GM12878 (cell line): Measurements from ENCODE around the gene ZNF691. TPM values are rescaled to one million over a fixed set of nuclear protein-coding genes. Genes with fewer than 3 reads are reported as not detected.
A peak's percentile ranks its signal among the peaks of the same experiment; 100 is the strongest.

Source experiments
- ATAC-seq: fragments of 200-7000 bp; cut with Tn5 transposase; 3 replicates; pipeline ENCODE4 v1.9.1; 2020; ENCODE audit warnings: mild to moderate bottlenecking, moderate library complexity
- BruUV-seq: library from RNA; stranded (reverse); fragments of 400-500 nt; replicated peaks from 2 replicates; lab custom pipeline; 2021; lab: Mats Ljungman, UMichigan
- CTCF ChIA-PET: fragments of 300-600 bp; sonication (Branson Sonifier 250); formaldehyde crosslinking; extraction: SDS; loops from one replicate; lab custom pipeline; 2021; ENCODE audit warnings: inconsistent platforms; lab: Yijun Ruan, JAX
- POLR2A ChIA-PET: fragments of 350-600 bp; formaldehyde crosslinking; extraction: SDS; loops from one replicate; lab custom pipeline; 2021; ENCODE audit warnings: inconsistent platforms; lab: Charles Lee
- RAD21 ChIA-PET: fragments of 300-600 bp; sonication (Branson Sonifier 250); formaldehyde crosslinking; loops from one replicate; lab custom pipeline; 2023; ENCODE audit warnings: antibody characterized with exemption; ENCODE audit not compliant: unreplicated experiment; lab: Charles Lee
- SMC1A ChIA-PET: fragments of 300-600 bp; sonication (Branson Sonifier 250); formaldehyde crosslinking; loops from one replicate; lab custom pipeline; 2023; ENCODE audit not compliant: unreplicated experiment, uncharacterized antibody; lab: Charles Lee
- DNase-seq: peaks from one replicate; pipeline ENCODE4 v3.0.0-alpha.2; 2011; ENCODE audit warnings: low read depth, low spot score
- FAIRE-seq: peaks from 3 replicates; lab custom pipeline; 2011; peaks lifted over from hg19 to GRCh38; lab: Jason Lieb, UNC
- H2AFZ ChIP-seq: 2 replicates; pipeline ENCODE4 v1.6.0; 2011; ENCODE audit warnings: low read depth, low read length, control low read depth; ENCODE audit not compliant: control insufficient read depth
- H3K27ac ChIP-seq: 2 replicates; pipeline ENCODE4 v1.5.1; 2011; ENCODE audit warnings: control low read depth; ENCODE audit not compliant: control insufficient read depth, insufficient read depth
- H3K27me3 ChIP-seq, 2 experiments: replicated peaks in 1 of 2; 2 replicates each; pipeline versions ENCODE4 v1.6.0 to v1.6.1; 2011; ENCODE audit warnings: low read length in 1 of 2; ENCODE audit not compliant: control insufficient read depth in 2 of 2, insufficient read depth in 2 of 2
- H3K36me3 ChIP-seq, 2 experiments: 2 replicates each; pipeline ENCODE4 v1.5.1; 2011; ENCODE audit warnings: low read length in 1 of 2; ENCODE audit not compliant: control insufficient read depth in 2 of 2, insufficient read depth in 2 of 2
- H3K4me1 ChIP-seq: 2 replicates; pipeline ENCODE4 v1.6.1; 2011; ENCODE audit warnings: mild to moderate bottlenecking, low read length, moderate library complexity, mixed read lengths; ENCODE audit not compliant: control insufficient read depth, insufficient read depth
- H3K4me2 ChIP-seq: 2 replicates; pipeline ENCODE4 v1.6.0; 2011; ENCODE audit warnings: control low read depth; ENCODE audit not compliant: control insufficient read depth, insufficient read depth
- H3K4me3 ChIP-seq: fragments of 200-600 bp; sonication (generic); 2 replicates; pipeline ENCODE4 v1.5.1; 2016
- H3K79me2 ChIP-seq: 2 replicates; pipeline ENCODE4 v1.6.0; 2011; ENCODE audit warnings: low read length; ENCODE audit not compliant: control insufficient read depth, insufficient read depth
- H3K9ac ChIP-seq: 2 replicates; pipeline ENCODE4 v1.8.0; 2011; ENCODE audit warnings: low read length, control low read depth, mixed read lengths; ENCODE audit not compliant: control insufficient read depth, insufficient read depth
- H3K9me3 ChIP-seq: replicated peaks from 3 replicates; pipeline ENCODE4 v1.5.1; 2011; ENCODE audit warnings: mild to moderate bottlenecking, low read length; ENCODE audit not compliant: control insufficient read depth, insufficient read depth
- H4K20me1 ChIP-seq: 2 replicates; pipeline ENCODE4 v1.6.0; 2011; ENCODE audit not compliant: control insufficient read depth, insufficient read depth
- BCLAF1 ChIP-seq: fragments of 450-650 bp; IDR thresholded peaks from 2 replicates; pipeline ENCODE4 v1.6.1; 2017; ENCODE audit warnings: antibody characterized with exemption, mild to moderate bottlenecking, moderate library complexity
- E2F4 ChIP-seq: IDR thresholded peaks from 2 replicates; pipeline ENCODE4 v1.6.1; 2012; ENCODE audit warnings: low read depth, low read length, improper control_type of control experiment
- SPI1 ChIP-seq: IDR thresholded peaks from 2 replicates; pipeline ENCODE4 v1.6.1; 2011; ENCODE audit warnings: low read depth, mild to moderate bottlenecking, low read length, moderate library complexity, borderline replicate concordance; ENCODE audit not compliant: insufficient read depth
- WGBS: methylation state at CpG from one replicate; pipeline ENCODE4 v1.1.6; 2016; ENCODE audit warnings: low lambda C conversion rate; ENCODE audit not compliant: insufficient replicate concordance, insufficient coverage; ENCODE audit errors: missing lambda C conversion rate; 5-methylcytosine and 5-hydroxymethylcytosine counted together
- in situ Hi-C: fragments of 300-500 bp; cut with MboI; formaldehyde crosslinking; loops from 9 replicates; pipeline ENCODE4 v1.14.3; 2018; ENCODE audit warnings: mixed read lengths
- intact Hi-C: fragments of 100-400 bp; cut with micrococcal nuclease; formaldehyde crosslinking; loops from one replicate; pipeline ENCODE4 v1.14.2; 2022; ENCODE audit not compliant: unreplicated experiment
- polyA plus RNA-seq, 11 experiments: library from polyadenylated mRNA; depleted of rRNA in 4 of 11; unstranded in 6 of 11; stranded (reverse) in 5 of 11; fragments of >200 nt; fragmentation: Nextera tagmentation in 4 of 11; fragmentation: Illumina TruSeq in 1 of 11; extraction: Ambion mirVana in 4 of 11; extraction: Trizol in 1 of 11; gene quantifications; 1 replicate in 1 of 11; 2 replicates in 10 of 11; pipeline versions ENCODE4 v1.2.1 to v1.2.3, GENCODE V29; 2011 to 2016; ENCODE audit warnings: inconsistent platforms in 2 of 11, missing spikeins in 2 of 11, low read depth in 1 of 11
- total RNA-seq, 4 experiments: library from RNA; depleted of rRNA in 3 of 4; stranded (reverse); fragments of >200 nt in 3 of 4; fragmentation: Illumina TruSeq in 1 of 4; extraction: Trizol in 1 of 4; gene quantifications; 2 replicates each; pipeline versions ENCODE4 v1.2.1 to v1.2.3, GENCODE V29; 2013 to 2021

Gene ZNF691
- total and polyA plus RNA-seq, 10 of the 15 experiments (the other 5 are each of a cell fraction or from before 2014, with no cell fraction given), result 8.5 to 16.2 (median 12.2) TPM

- CTCF ChIA-PET, result interaction anchor here (1.1 kb wide), 1 partner anchor 40 kb away, joined by 4 read pairs; no protein-coding TSS in a partner anchor
- DNase-seq, result no peak
- 0% methylated on average over 1 of the region's 1 CpG for WGBS
These were observed 27.3 kb downstream of the ZNF691 start for GRCh38 chr1:42873670-42874069.

More at GRCh38 chr1:42873670-42874069, 27.3 kb downstream of the ZNF691 start:
- ChIA-PET SMC1A (interaction anchor here (1.2 kb wide), 1 partner anchor 11 kb away, joined by 3 read pairs; no protein-coding TSS in a partner anchor), POLR2A (interaction anchor here (0.6 kb wide), 1 partner anchor 288 kb away, joined by 4 read pairs; no protein-coding TSS in a partner anchor), RAD21 (no interaction called here)
- Histone ChIP-seq H3K79me2 (no peaks in the 10 kb centered on the region), H3K9ac (no peak overlapping the region), H3K9me3 (no peaks in the 10 kb centered on the region; the same call in 1 of the 3 replicates), H3K4me2 (no peak overlapping the region), H3K36me3 (no peaks in the 10 kb centered on the region), H2AFZ (no peak overlapping the region), H3K27me3 (peaks cover 0 to 2% of the 10 kb centered on the region in 2 experiments; a peak in 3 of 4 replicates), H4K20me1 (no peaks in the 10 kb centered on the region), H3K4me3 (no peak overlapping the region), H3K4me1 (no peaks in the 10 kb centered on the region), H3K27ac (no peak overlapping the region)
- in situ Hi-C loops, result no loop called here
- ATAC-seq, result no peak
- no TSS peak for BruUV-seq
- TF ChIP-seq SPI1 (peak; percentile 67; the same call in 1 of the 2 replicates), BCLAF1 (no peak), E2F4 (no peak)
- intact Hi-C loops, result no loop called here
- FAIRE-seq, result no peak
